HepG2 (cell line): Measurements from ENCODE around the gene PEA15. TPM values are rescaled to one million over a fixed set of nuclear protein-coding genes. Genes with fewer than 3 reads are reported as not detected.

Experiments used
- CBFB ChIP-seq: sonication (generic); formaldehyde crosslinking; IDR thresholded peaks from 2 replicates; pipeline ENCODE4 v1.4.0; 2020; ENCODE audit warnings: missing genetic modification reagents
- FOXA1 ChIP-seq, 2 experiments: fragments of 450-650 bp in 1 of 2; sonication (generic) in 1 of 2; formaldehyde crosslinking in 1 of 2; IDR thresholded peaks; 2 replicates each; pipeline versions ENCODE4 v1.4.0 to v1.6.1; 2016 to 2020; ENCODE audit warnings: missing genetic modification reagents in 1 of 2
- GZF1 ChIP-seq: sonication (generic); formaldehyde crosslinking; IDR thresholded peaks from 2 replicates; pipeline ENCODE4 v1.5.1; 2020; ENCODE audit warnings: mild to moderate bottlenecking, missing genetic modification reagents
- MAFF ChIP-seq: IDR thresholded peaks from 2 replicates; pipeline ENCODE4 v1.6.1; 2011; ENCODE audit warnings: low read depth, low read length, improper control_type of control experiment
- MBNL3 ChIP-seq: fragments of 250-450 bp; sonication (Bioruptor Pico); conservative IDR thresholded peaks from 2 replicates; pipeline ENCODE4 v1.8.0; 2022; ENCODE audit warnings: mild to moderate bottlenecking, inconsistent platforms
- MED13 ChIP-seq: sonication (generic); formaldehyde crosslinking; IDR thresholded peaks from 2 replicates; pipeline ENCODE4 v1.5.0; 2020; ENCODE audit warnings: missing genetic modification reagents
- RBM22 ChIP-seq: fragments of 200-400 bp; formaldehyde crosslinking; optimal IDR thresholded peaks from 2 replicates; pipeline ENCODE3; 2017; ENCODE audit warnings: mild to moderate bottlenecking, low read length, moderate library complexity
- ZNF251 ChIP-seq: sonication (generic); formaldehyde crosslinking; IDR thresholded peaks from 2 replicates; pipeline ENCODE4 v1.9.0; 2021; ENCODE audit warnings: mild to moderate bottlenecking, missing genetic modification reagents
- ZNF263 ChIP-seq: sonication (generic); formaldehyde crosslinking; IDR thresholded peaks from 2 replicates; pipeline ENCODE4 v1.4.0; 2020; ENCODE audit warnings: missing genetic modification reagents
- ZNF33B ChIP-seq: sonication (generic); formaldehyde crosslinking; IDR thresholded peaks from 2 replicates; pipeline ENCODE4 v1.5.1; 2020; ENCODE audit warnings: mild to moderate bottlenecking, missing genetic modification reagents
- ZNF496 ChIP-seq: sonication (generic); formaldehyde crosslinking; IDR thresholded peaks from 2 replicates; pipeline ENCODE4 v1.8.1; 2023; ENCODE audit warnings: mild to moderate bottlenecking, moderate library complexity, missing genetic modification reagents; ENCODE audit not compliant: insufficient replicate concordance
- ZNF543 ChIP-seq: sonication (generic); formaldehyde crosslinking; IDR thresholded peaks from 2 replicates; pipeline ENCODE4 v1.4.0; 2020; ENCODE audit warnings: mild to moderate bottlenecking, missing genetic modification reagents
- ZNF563 ChIP-seq: sonication (generic); formaldehyde crosslinking; IDR thresholded peaks from 2 replicates; pipeline ENCODE4 v1.8.0; 2022; ENCODE audit warnings: mild to moderate bottlenecking, moderate library complexity, missing genetic modification reagents
- ZNF572 ChIP-seq: sonication (generic); formaldehyde crosslinking; IDR thresholded peaks from 2 replicates; pipeline ENCODE4 v1.5.1; 2020; ENCODE audit warnings: mild to moderate bottlenecking, missing genetic modification reagents
- ZNF615 ChIP-seq: sonication (generic); formaldehyde crosslinking; IDR thresholded peaks from 2 replicates; pipeline ENCODE4 v1.5.0; 2020; ENCODE audit warnings: mild to moderate bottlenecking, missing genetic modification reagents, borderline replicate concordance
- ZNF616 ChIP-seq: sonication (generic); formaldehyde crosslinking; IDR thresholded peaks from 2 replicates; pipeline ENCODE4 v1.5.0; 2020; ENCODE audit warnings: low read depth, mild to moderate bottlenecking, missing genetic modification reagents
- ZNF629 ChIP-seq: sonication (generic); formaldehyde crosslinking; conservative IDR thresholded peaks from 2 replicates; pipeline ENCODE4 v1.5.0; 2020; ENCODE audit warnings: missing genetic modification reagents
- ZNF768 ChIP-seq: sonication (generic); formaldehyde crosslinking; IDR thresholded peaks from 2 replicates; pipeline ENCODE4 v1.4.0; 2020; ENCODE audit warnings: missing genetic modification reagents
- ZNF883 ChIP-seq: sonication (generic); formaldehyde crosslinking; IDR thresholded peaks from 2 replicates; pipeline ENCODE4 v1.5.1; 2020; ENCODE audit warnings: mild to moderate bottlenecking, missing genetic modification reagents; ENCODE audit errors: not compliant biosample characterization
- polyA plus RNA-seq, 8 experiments: library from polyadenylated mRNA; depleted of rRNA in 3 of 8; stranded (reverse) in 7 of 8; unstranded in 1 of 8; fragments of >200 nt; fragmentation: Illumina TruSeq in 4 of 8; extraction: Trizol in 4 of 8; gene quantifications; 2 replicates each; pipeline versions ENCODE4 v1.2.1 to v1.2.3, GENCODE V29; 2011 to 2016; ENCODE audit warnings: low read depth in 4 of 8, missing spikeins in 1 of 8, mixed read lengths in 1 of 8; ENCODE audit not compliant: insufficient read depth in 1 of 8
- total RNA-seq, 5 experiments: library from RNA; depleted of rRNA; stranded (reverse); fragments of >200 nt; fragmentation: Illumina TruSeq; extraction: Trizol; gene quantifications; 2 replicates each; pipeline ENCODE4 v1.2.3, GENCODE V29; 2016; ENCODE audit warnings: low read depth in 1 of 5
- TF ChIP-seq, protein P1 (sequence below): sonication (generic); formaldehyde crosslinking; IDR thresholded peaks from 2 replicates; pipeline ENCODE4 v1.5.0; 2020; ENCODE audit warnings: mild to moderate bottlenecking, missing genetic modification reagents, moderate library complexity
- TF ChIP-seq, protein P2 (sequence below): IDR thresholded peaks from 2 replicates; pipeline ENCODE4 v1.6.1; 2018; ENCODE audit warnings: missing genetic modification reagents, mild to moderate bottlenecking, missing compliant biosample characterization
- TF ChIP-seq, protein P3 (sequence below): sonication (generic); formaldehyde crosslinking; IDR thresholded peaks from 2 replicates; pipeline ENCODE4 v1.4.0; 2020; ENCODE audit warnings: missing genetic modification reagents, borderline replicate concordance
- TF ChIP-seq, protein P4 (sequence below): sonication (generic); formaldehyde crosslinking; IDR thresholded peaks from 2 replicates; pipeline ENCODE4 v1.8.0; 2022; ENCODE audit warnings: low read depth, missing genetic modification reagents

The PEA15 gene
- total and polyA plus RNA-seq, 2 of the 13 experiments (the other 11 are each of a cell fraction or from before 2014, with no cell fraction given), result 12.1 to 35.2 TPM

DNA sequence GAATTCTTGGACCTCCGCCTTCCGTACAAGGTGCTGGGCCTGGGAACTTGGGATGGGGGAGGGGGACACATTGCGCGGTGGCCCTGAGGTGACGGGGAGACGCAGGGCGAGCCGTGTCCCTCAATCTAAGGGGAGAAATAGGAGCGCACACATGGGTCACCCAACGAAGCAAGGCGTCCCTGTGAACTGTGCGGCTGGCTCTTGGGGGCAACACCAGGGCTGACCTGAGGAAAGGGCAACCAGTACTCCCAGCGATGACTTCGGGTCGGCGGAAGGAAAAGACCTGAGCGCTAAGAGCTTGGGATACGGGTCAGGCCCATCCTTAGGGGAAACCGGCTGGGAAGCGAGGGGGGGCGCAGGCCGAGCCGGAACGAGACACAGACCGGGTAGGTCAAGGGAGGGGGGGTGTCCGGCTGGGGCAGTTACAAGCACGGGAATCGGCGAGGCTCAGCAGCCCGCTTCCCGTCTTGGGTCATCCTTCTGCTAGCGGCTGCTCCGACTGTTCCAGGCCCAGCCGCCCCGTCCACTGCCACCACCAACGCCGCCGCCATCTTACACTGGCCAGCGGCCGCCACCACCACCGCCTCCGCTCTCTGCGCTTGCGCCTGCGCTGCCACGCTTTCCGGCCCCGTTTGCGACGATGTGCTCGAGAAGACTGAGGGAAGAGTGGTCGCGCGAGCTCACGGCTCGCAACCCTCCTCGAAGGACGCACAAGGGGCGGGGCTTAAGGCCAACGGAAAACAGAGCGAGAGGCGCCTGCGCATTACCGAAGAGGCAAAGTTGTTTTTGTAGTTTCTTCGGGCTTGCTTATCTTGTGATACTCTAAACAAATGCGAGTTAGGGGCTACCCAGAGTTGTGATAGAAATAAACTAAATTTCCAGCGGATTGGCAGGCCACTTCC, 57.0 kb downstream of the PEA15 start, which contains the start of gene DCAF8 (continued):
- TF ChIP-seq ZNF251 (CRISPR knock-in tag) (no peak; the same call in 1 of the 2 replicates), GZF1 (CRISPR knock-in tag) (0 out of 2 replicates have a peak, but pooled peaks have one; percentile 30), ZNF563 (CRISPR knock-in tag) (peak; percentile 83; the same call in 1 of the 2 replicates), MAFF (no peak), ZNF615 (CRISPR knock-in tag) (no peak), ZNF572 (no peak), ZNF33B (no peak; the same call in none of the 2 replicates), ZNF768 (CRISPR knock-in tag) (peak; percentile 72; the same call in 1 of the 2 replicates), RBM22 (peak; percentile 16), ZNF883 (CRISPR knock-in tag) (no peak), MBNL3 (no peak), ZNF263 (CRISPR knock-in tag) (no peak), ZNF616 (CRISPR knock-in tag) (no peak), ZNF543 (CRISPR knock-in tag) (no peak), MED13 (CRISPR knock-in tag) (no peak), CBFB (CRISPR knock-in tag) (peak; percentile 90), ZNF629 (CRISPR knock-in tag) (no peak), ZNF496 (CRISPR knock-in tag) (no peak), FOXA1 (IDR thresholded peaks at IDR 0.05) (no peak), FOXA1 (CRISPR knock-in tag; IDR thresholded peaks at IDR 0.05) (no peak; the same call in 1 of the 2 replicates)
- TF ChIP-seq, protein P1, sequence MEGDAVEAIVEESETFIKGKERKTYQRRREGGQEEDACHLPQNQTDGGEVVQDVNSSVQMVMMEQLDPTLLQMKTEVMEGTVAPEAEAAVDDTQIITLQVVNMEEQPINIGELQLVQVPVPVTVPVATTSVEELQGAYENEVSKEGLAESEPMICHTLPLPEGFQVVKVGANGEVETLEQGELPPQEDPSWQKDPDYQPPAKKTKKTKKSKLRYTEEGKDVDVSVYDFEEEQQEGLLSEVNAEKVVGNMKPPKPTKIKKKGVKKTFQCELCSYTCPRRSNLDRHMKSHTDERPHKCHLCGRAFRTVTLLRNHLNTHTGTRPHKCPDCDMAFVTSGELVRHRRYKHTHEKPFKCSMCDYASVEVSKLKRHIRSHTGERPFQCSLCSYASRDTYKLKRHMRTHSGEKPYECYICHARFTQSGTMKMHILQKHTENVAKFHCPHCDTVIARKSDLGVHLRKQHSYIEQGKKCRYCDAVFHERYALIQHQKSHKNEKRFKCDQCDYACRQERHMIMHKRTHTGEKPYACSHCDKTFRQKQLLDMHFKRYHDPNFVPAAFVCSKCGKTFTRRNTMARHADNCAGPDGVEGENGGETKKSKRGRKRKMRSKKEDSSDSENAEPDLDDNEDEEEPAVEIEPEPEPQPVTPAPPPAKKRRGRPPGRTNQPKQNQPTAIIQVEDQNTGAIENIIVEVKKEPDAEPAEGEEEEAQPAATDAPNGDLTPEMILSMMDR (CRISPR knock-in tag), result peak; percentile 15; the same call in 1 of the 2 replicates
- TF ChIP-seq, protein P2, sequence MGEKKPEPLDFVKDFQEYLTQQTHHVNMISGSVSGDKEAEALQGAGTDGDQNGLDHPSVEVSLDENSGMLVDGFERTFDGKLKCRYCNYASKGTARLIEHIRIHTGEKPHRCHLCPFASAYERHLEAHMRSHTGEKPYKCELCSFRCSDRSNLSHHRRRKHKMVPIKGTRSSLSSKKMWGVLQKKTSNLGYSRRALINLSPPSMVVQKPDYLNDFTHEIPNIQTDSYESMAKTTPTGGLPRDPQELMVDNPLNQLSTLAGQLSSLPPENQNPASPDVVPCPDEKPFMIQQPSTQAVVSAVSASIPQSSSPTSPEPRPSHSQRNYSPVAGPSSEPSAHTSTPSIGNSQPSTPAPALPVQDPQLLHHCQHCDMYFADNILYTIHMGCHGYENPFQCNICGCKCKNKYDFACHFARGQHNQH, result peak; percentile 78
- TF ChIP-seq, protein P3, sequence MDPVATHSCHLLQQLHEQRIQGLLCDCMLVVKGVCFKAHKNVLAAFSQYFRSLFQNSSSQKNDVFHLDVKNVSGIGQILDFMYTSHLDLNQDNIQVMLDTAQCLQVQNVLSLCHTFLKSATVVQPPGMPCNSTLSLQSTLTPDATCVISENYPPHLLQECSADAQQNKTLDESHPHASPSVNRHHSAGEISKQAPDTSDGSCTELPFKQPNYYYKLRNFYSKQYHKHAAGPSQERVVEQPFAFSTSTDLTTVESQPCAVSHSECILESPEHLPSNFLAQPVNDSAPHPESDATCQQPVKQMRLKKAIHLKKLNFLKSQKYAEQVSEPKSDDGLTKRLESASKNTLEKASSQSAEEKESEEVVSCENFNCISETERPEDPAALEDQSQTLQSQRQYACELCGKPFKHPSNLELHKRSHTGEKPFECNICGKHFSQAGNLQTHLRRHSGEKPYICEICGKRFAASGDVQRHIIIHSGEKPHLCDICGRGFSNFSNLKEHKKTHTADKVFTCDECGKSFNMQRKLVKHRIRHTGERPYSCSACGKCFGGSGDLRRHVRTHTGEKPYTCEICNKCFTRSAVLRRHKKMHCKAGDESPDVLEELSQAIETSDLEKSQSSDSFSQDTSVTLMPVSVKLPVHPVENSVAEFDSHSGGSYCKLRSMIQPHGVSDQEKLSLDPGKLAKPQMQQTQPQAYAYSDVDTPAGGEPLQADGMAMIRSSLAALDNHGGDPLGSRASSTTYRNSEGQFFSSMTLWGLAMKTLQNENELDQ (CRISPR knock-in tag), result no peak
- TF ChIP-seq, protein P4, sequence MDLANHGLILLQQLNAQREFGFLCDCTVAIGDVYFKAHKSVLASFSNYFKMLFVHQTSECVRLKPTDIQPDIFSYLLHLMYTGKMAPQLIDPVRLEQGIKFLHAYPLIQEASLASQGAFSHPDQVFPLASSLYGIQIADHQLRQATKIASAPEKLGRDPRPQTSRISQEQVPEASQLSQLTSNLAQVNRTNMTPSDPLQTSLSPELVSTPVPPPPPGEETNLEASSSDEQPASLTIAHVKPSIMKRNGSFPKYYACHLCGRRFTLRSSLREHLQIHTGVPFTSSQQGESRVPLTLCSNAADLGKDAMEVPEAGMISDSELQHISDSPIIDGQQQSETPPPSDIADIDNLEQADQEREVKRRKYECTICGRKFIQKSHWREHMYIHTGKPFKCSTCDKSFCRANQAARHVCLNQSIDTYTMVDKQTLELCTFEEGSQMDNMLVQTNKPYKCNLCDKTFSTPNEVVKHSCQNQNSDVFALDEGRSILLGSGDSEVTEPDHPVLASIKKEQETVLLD (CRISPR knock-in tag), result 0 out of 2 replicates have a peak, but pooled peaks have one; percentile 43
